Keratinocyte (primary cell): ENCODE data around the gene OR9I1.

ENCODE experiments used
- EZH2 ChIP-seq: IDR thresholded peaks from one replicate; pipeline ENCODE4 v1.6.1; 2012; ENCODE audit warnings: inconsistent platforms, mild to moderate bottlenecking, low read length, moderate library complexity
- TF ChIP-seq, protein P1 (sequence below), 3 experiments: IDR thresholded peaks in 1 of 3; conservative IDR thresholded peaks in 1 of 3; optimal IDR thresholded peaks in 1 of 3; 2 replicates in 2 of 3; 3 replicates in 1 of 3; pipeline versions ENCODE3 to v1.5.1; 2011; ENCODE audit warnings: low read length in 3 of 3, mild to moderate bottlenecking in 3 of 3, moderate library complexity in 2 of 3, control low read depth in 1 of 3, inconsistent platforms in 1 of 3; ENCODE audit not compliant: insufficient read depth in 2 of 3; ENCODE audit errors: extremely low read depth in 1 of 3

DNA sequence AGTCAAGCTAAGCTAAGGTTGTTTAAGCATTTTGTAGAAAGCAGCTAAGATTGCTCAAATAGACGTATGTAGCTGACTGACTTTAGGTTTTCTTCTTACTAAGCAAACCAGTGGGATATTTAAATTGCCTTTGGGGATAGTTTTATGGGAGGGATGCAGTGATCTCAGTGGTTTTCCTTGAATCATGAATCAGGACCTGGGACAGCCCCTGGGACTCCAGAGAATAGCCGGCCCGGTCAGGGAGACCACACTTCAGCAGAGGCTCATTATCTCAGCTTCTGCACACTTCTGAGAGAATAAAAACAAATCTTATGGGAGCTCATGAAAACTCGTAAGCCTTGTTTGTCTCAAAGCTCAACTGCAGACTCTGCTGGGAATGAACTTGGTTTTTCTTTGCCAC, at the start of gene OR9I1:
- TF ChIP-seq, protein P1, sequence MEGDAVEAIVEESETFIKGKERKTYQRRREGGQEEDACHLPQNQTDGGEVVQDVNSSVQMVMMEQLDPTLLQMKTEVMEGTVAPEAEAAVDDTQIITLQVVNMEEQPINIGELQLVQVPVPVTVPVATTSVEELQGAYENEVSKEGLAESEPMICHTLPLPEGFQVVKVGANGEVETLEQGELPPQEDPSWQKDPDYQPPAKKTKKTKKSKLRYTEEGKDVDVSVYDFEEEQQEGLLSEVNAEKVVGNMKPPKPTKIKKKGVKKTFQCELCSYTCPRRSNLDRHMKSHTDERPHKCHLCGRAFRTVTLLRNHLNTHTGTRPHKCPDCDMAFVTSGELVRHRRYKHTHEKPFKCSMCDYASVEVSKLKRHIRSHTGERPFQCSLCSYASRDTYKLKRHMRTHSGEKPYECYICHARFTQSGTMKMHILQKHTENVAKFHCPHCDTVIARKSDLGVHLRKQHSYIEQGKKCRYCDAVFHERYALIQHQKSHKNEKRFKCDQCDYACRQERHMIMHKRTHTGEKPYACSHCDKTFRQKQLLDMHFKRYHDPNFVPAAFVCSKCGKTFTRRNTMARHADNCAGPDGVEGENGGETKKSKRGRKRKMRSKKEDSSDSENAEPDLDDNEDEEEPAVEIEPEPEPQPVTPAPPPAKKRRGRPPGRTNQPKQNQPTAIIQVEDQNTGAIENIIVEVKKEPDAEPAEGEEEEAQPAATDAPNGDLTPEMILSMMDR (optimal IDR thresholded peaks at IDR 0.05 in 1 of 3, IDR thresholded peaks at IDR 0.05 in 1 of 3, conservative IDR thresholded peaks at IDR 0.05 in 1 of 3; ENCODE audit: extremely low read depth in 1 of 3, insufficient read depth in 2 of 3, low read length in 3 of 3): no peak
- no peak for TF ChIP-seq EZH2
